ENCODE data around the gene NFYA. TPM values are rescaled to one million over a fixed set of nuclear protein-coding genes. Genes with fewer than 3 reads are reported as not detected.
"Not testable (repeated sequence)": the region's sequence is repeated elsewhere in the genome, so short reads cannot be mapped to it uniquely, and the experiment has no call there.

The NFYA gene
- total and polyA plus RNA-seq, 5 donors, result 6.1 to 13.8 (median 11.5) TPM

GRCh38 chr6:41090841-41091761 is 18.3 kb downstream of the NFYA start:
- H3K27me3 ChIP-seq (ENCODE audit: control insufficient read depth, insufficient read depth), result no peaks in the 10 kb centered on the region
- DNase-seq, result no peak
- intact Hi-C loops (cut with DNase I), result no loop called here
- H3K4me1 ChIP-seq (ENCODE audit: control insufficient read depth, insufficient read depth, low read length), result no peaks in the 10 kb centered on the region
- H3K4me3 ChIP-seq (ENCODE audit: low read length), result no peak overlapping the region
- no peak overlapping the region for H3K27ac ChIP-seq (ENCODE audit: low read length)
- H3K9me3 ChIP-seq (ENCODE audit: control insufficient read depth, low read length), result no peaks in the 10 kb centered on the region
- no peak for ATAC-seq
- 29% methylated on average over 1 of the region's 1 CpG for WGBS

- no peaks in the 10 kb centered on the region for H3K9me3 ChIP-seq (ENCODE audit: control insufficient read depth, low read length)
- no peak for DNase-seq
- no peaks in the 10 kb centered on the region for H3K4me1 ChIP-seq (ENCODE audit: control insufficient read depth, insufficient read depth, low read length)
- ATAC-seq, result no peak
- H3K27me3 ChIP-seq (ENCODE audit: control insufficient read depth, insufficient read depth), result no peaks in the 10 kb centered on the region
- H3K4me3 ChIP-seq (ENCODE audit: low read length), result no peak overlapping the region
- WGBS, result 95% methylated on average over 4 of the region's 4 CpGs
- intact Hi-C loops (cut with DNase I), result no loop called here
- no peak overlapping the region for H3K27ac ChIP-seq (ENCODE audit: low read length)
These were observed 19.8 kb downstream of the NFYA start for GRCh38 chr6:41092421-41093140.

GRCh38 chr6:41093729-41094128 is 21.0 kb downstream of the NFYA start:
- H3K27me3 ChIP-seq (ENCODE audit: control insufficient read depth, insufficient read depth), result no peaks in the 10 kb centered on the region
- H3K27ac ChIP-seq (ENCODE audit: low read length), result no peak overlapping the region
- WGBS, result 93% methylated on average over 6 of the region's 6 CpGs
- no peaks in the 10 kb centered on the region for H3K9me3 ChIP-seq (ENCODE audit: control insufficient read depth, low read length)
- H3K4me1 ChIP-seq (ENCODE audit: control insufficient read depth, insufficient read depth, low read length), result peaks cover 3% of the 10 kb centered on the region
- H3K4me3 ChIP-seq (ENCODE audit: low read length), result no peak overlapping the region
- intact Hi-C loops (cut with DNase I), result no loop called here
- ATAC-seq, result no peak
- no peak for DNase-seq

- WGBS, result 64% methylated on average over 5 of the region's 5 CpGs
- DNase-seq (no peak), ATAC-seq (no peak)
- no peaks in the 10 kb centered on the region for H3K27me3 ChIP-seq (ENCODE audit: control insufficient read depth, insufficient read depth)
- H3K4me1 ChIP-seq (ENCODE audit: control insufficient read depth, insufficient read depth, low read length), result peaks cover 3% of the 10 kb centered on the region
- no peak overlapping the region for H3K27ac ChIP-seq (ENCODE audit: low read length)
- H3K4me3 ChIP-seq (ENCODE audit: low read length), result no peak overlapping the region
- H3K9me3 ChIP-seq (ENCODE audit: control insufficient read depth, low read length), result no peaks in the 10 kb centered on the region
- intact Hi-C loops (cut with DNase I), result no loop called here
These were observed 24.8 kb downstream of the NFYA start for GRCh38 chr6:41097467-41098090.

GRCh38 chr6:41098366-41098765 is 25.6 kb downstream of the NFYA start:
- Histone ChIP-seq H3K4me3 (ENCODE audit: low read length) (no peak overlapping the region), H3K9me3 (ENCODE audit: control insufficient read depth, low read length) (no peaks in the 10 kb centered on the region), H3K27ac (ENCODE audit: low read length) (no peak overlapping the region), H3K27me3 (ENCODE audit: control insufficient read depth, insufficient read depth) (no peaks in the 10 kb centered on the region), H3K4me1 (ENCODE audit: control insufficient read depth, insufficient read depth, low read length) (peaks cover 3% of the 10 kb centered on the region)
- intact Hi-C loops (cut with DNase I), result no loop called here
- 46% methylated on average over 3 of the region's 3 CpGs for WGBS
- DNase-seq, result no peak
- ATAC-seq, result no peak

GRCh38 chr6:41100871-41101287 is 28.1 kb downstream of the NFYA start:
- DNase-seq, result peak; percentile 55 to 58 (median 56)
- H3K27me3 ChIP-seq (ENCODE audit: control insufficient read depth, insufficient read depth), result no peaks in the 10 kb centered on the region
- peaks cover 3% of the 10 kb centered on the region for H3K4me1 ChIP-seq (ENCODE audit: control insufficient read depth, insufficient read depth, low read length)
- no peak overlapping the region for H3K27ac ChIP-seq (ENCODE audit: low read length)
- no peak overlapping the region for H3K4me3 ChIP-seq (ENCODE audit: low read length)
- intact Hi-C loops (cut with DNase I), result no loop called here
- no peaks in the 10 kb centered on the region for H3K9me3 ChIP-seq (ENCODE audit: control insufficient read depth, low read length)
- peak in 1 of 2 donors; percentile 90 for ATAC-seq
- 76% methylated on average over 42 of the region's 42 CpGs for WGBS

- Histone ChIP-seq H3K27ac (ENCODE audit: low read length) (no peak overlapping the region), H3K9me3 (ENCODE audit: control insufficient read depth, low read length) (no peaks in the 10 kb centered on the region), H3K27me3 (ENCODE audit: control insufficient read depth, insufficient read depth) (no peaks in the 10 kb centered on the region), H3K4me1 (ENCODE audit: control insufficient read depth, insufficient read depth, low read length) (no peaks in the 10 kb centered on the region), H3K4me3 (ENCODE audit: low read length) (no peak overlapping the region)
- intact Hi-C loops (cut with DNase I), result no loop called here
- ATAC-seq, result no peak
- WGBS, result 95% methylated on average over 3 of the region's 3 CpGs
- no peak for DNase-seq
These were observed 31.1 kb downstream of the NFYA start for GRCh38 chr6:41103847-41104246.

- WGBS, result 86% methylated on average over 3 of the region's 3 CpGs
These were observed 38.2 kb downstream of the NFYA start for GRCh38 chr6:41111017-41111416.

GRCh38 chr6:41115027-41115426 is 42.3 kb downstream of the NFYA start:
- 89% methylated on average over 2 of the region's 2 CpGs for WGBS
- H3K4me1 ChIP-seq (ENCODE audit: control insufficient read depth, insufficient read depth, low read length); intact Hi-C loops (cut with DNase I); DNase-seq; H3K27ac ChIP-seq (ENCODE audit: low read length); H3K27me3 ChIP-seq (ENCODE audit: control insufficient read depth, insufficient read depth); H3K9me3 ChIP-seq (ENCODE audit: control insufficient read depth, low read length); ATAC-seq; H3K4me3 ChIP-seq (ENCODE audit: low read length): not testable (repeated sequence)

More at GRCh38 chr6:41111017-41111416, 38.2 kb downstream of the NFYA start:
- ATAC-seq, result no peak
- intact Hi-C loops (cut with DNase I), result no loop called here
- Histone ChIP-seq H3K4me3 (ENCODE audit: low read length) (no peak overlapping the region), H3K27ac (ENCODE audit: low read length) (no peak overlapping the region), H3K4me1 (ENCODE audit: control insufficient read depth, insufficient read depth, low read length) (no peaks in the 10 kb centered on the region), H3K27me3 (ENCODE audit: control insufficient read depth, insufficient read depth) (no peaks in the 10 kb centered on the region), H3K9me3 (ENCODE audit: control insufficient read depth, low read length) (no peaks in the 10 kb centered on the region)
- DNase-seq, result no peak

GRCh38 chr6:41119508-41119907 is 46.7 kb downstream of the NFYA start:
- no peaks in the 10 kb centered on the region for H3K4me1 ChIP-seq (ENCODE audit: control insufficient read depth, insufficient read depth, low read length)
- no peak for ATAC-seq
- intact Hi-C loops (cut with DNase I), result no loop called here

GRCh38 chr6:41120058-41120457 is 47.3 kb downstream of the NFYA start:
- Histone ChIP-seq H3K27ac (ENCODE audit: low read length) (no peak overlapping the region), H3K4me3 (ENCODE audit: low read length) (no peak overlapping the region), H3K4me1 (ENCODE audit: control insufficient read depth, insufficient read depth, low read length) (no peaks in the 10 kb centered on the region), H3K27me3 (ENCODE audit: control insufficient read depth, insufficient read depth) (no peaks in the 10 kb centered on the region), H3K9me3 (ENCODE audit: control insufficient read depth, low read length) (no peaks in the 10 kb centered on the region)
- 92% methylated on average over 1 of the region's 1 CpG for WGBS
- ATAC-seq (no peak), DNase-seq (no peak)
- intact Hi-C loops (cut with DNase I), result no loop called here

More at GRCh38 chr6:41119508-41119907, 46.7 kb downstream of the NFYA start:
- no peak for DNase-seq
- H3K27ac ChIP-seq (ENCODE audit: low read length), result no peak overlapping the region
- 68% methylated on average over 1 of the region's 1 CpG for WGBS
- H3K4me3 ChIP-seq (ENCODE audit: low read length), result no peak overlapping the region
- H3K9me3 ChIP-seq (ENCODE audit: control insufficient read depth, low read length), result no peaks in the 10 kb centered on the region
- no peaks in the 10 kb centered on the region for H3K27me3 ChIP-seq (ENCODE audit: control insufficient read depth, insufficient read depth)

All from right cardiac atrium (tissue), 5 donors.